GM12873 (cell line): ENCODE results near the gene SLC9A9.

Experiments used
- CTCF ChIP-seq: IDR thresholded peaks from 2 replicates; pipeline ENCODE4 v1.5.1; 2012; ENCODE audit warnings: low read depth, mild to moderate bottlenecking, moderate library complexity, low read length, control low read depth; ENCODE audit not compliant: insufficient read depth; ENCODE audit errors: missing control alignments

SLC9A9 gene

GRCh38 chr3:143258692-143259091 is 589.6 kb downstream of the SLC9A9 start:
- no peak for TF ChIP-seq CTCF

DNA sequence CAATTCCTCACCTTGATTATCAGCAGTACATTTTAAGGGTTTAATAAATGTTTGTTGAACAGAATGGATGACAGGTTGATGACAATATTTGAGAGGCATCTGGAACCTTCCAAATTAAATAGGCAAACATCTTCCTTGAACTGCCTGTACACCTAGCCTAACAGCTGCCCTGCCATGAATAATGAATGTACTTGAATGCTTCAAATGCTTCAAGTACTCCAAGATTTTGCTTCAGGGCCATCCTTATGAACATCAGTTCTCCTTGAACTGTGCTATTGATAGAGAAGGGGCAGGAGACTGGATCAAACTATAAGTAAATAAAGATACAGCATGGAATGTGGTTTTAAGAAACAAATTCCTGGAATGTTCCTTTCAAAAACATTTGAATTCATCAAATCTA is 591.9 kb downstream of the SLC9A9 start:
- TF ChIP-seq CTCF, result no peak

DNA sequence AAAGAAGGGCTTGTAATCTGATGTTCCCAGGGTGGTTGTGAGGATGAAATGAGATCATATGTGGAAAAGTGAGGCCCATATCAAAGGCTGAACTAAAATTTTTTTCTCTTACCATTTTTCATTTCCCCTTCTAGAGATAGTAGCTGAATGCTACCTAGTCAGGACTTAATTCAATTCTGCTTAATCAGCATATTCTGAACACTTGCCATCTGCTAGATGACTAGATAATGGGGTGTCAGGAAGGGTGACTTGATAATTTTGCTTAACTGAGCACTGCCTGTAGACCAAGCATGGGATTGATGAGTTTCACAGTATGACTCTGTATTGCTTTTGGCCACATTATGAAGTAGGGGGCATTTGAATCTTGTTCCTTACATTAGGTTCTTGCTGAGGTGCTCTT is 592.5 kb downstream of the SLC9A9 start:
- TF ChIP-seq CTCF, result no peak

DNA sequence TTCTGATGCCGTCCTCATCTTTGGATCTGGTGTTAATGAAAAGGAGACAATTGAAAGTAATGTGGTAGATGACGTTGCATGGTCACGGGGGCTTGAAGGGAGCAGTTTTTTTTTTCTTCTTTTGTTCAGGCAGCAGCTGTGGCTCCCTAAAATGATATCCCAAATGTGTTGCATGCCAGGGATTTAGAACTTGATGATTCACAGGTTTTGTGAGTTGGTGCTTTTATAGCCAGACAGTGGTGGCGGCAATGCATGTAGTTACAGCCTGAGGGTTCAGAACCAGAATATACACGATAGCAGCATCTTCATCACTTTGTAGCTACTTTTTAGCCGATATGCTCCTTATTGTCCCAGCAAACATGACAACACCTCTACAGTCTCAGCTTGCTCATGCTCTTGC is 595.3 kb downstream of the SLC9A9 start:
- no peak for TF ChIP-seq CTCF

- no peak for TF ChIP-seq CTCF
Observed at GRCh38 chr3:143249014-143249413, 599.3 kb downstream of the SLC9A9 start.

GRCh38 chr3:143247073-143247472 is 601.2 kb downstream of the SLC9A9 start:
- TF ChIP-seq CTCF, result no peak

GRCh38 chr3:143245692-143246091 is 602.6 kb downstream of the SLC9A9 start:
- TF ChIP-seq CTCF, result no peak
